OCI-LY7 (cell line): ENCODE results near the gene SYNPO2.

Source experiments
- CTCF ChIP-seq: fragments of 200-600 bp; sonication (generic); conservative IDR thresholded peaks from 2 replicates; pipeline ENCODE4 v1.5.1; 2014; ENCODE audit warnings: mild to moderate bottlenecking, antibody characterized with exemption, low read length, moderate library complexity, mixed read lengths
- EZH2phosphoT487 ChIP-seq: fragments of 200-600 bp; sonication (generic); IDR thresholded peaks from 2 replicates; pipeline ENCODE4 v1.6.1; 2018; ENCODE audit warnings: low read depth, borderline replicate concordance, mild to moderate bottlenecking, mixed run types, antibody characterized with exemption, low read length, moderate library complexity, mixed read lengths

GRCh38 chr4:119048446-119048845 lies 159.8 kb downstream of the SYNPO2 start:
- TF ChIP-seq CTCF (no peak), EZH2phosphoT487 (no peak)
